Measurements from ENCODE around the gene HHIPL1. TPM values are rescaled to one million over a fixed set of nuclear protein-coding genes. Genes with fewer than 3 reads are reported as not detected.

The HHIPL1 gene
- total RNA-seq, 1 donor from 2014 or later = 11.9 TPM

DNA sequence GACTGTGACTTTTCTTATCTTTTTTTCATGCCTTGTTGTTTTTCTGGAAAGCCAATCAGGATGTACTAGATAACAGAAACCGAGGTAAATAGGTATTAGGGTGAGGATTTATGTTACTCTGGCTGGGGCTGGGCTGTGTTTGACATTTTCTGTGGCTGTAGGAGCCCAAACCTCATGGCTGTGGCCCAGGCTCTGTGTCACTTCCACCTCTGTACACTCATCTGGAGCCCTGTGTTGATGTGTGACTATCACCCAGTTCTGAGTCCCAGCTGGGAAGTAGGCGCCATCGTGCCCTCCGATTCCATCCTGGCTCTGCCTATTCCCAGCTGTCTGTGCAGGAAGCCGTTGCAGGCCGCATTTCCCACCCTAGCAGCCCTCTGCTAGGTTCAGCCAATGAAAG is 1.6 kb upstream of the HHIPL1 start:
- no peaks in the 10 kb centered on the region for H3K9me3 ChIP-seq
- H3K4me1 ChIP-seq = no peaks in the 10 kb centered on the region
- DNase-seq (ENCODE audit: low spot score in 2 of 2) = no peak
- H3K36me3 ChIP-seq = no peaks in the 10 kb centered on the region
- TF ChIP-seq, protein P1, sequence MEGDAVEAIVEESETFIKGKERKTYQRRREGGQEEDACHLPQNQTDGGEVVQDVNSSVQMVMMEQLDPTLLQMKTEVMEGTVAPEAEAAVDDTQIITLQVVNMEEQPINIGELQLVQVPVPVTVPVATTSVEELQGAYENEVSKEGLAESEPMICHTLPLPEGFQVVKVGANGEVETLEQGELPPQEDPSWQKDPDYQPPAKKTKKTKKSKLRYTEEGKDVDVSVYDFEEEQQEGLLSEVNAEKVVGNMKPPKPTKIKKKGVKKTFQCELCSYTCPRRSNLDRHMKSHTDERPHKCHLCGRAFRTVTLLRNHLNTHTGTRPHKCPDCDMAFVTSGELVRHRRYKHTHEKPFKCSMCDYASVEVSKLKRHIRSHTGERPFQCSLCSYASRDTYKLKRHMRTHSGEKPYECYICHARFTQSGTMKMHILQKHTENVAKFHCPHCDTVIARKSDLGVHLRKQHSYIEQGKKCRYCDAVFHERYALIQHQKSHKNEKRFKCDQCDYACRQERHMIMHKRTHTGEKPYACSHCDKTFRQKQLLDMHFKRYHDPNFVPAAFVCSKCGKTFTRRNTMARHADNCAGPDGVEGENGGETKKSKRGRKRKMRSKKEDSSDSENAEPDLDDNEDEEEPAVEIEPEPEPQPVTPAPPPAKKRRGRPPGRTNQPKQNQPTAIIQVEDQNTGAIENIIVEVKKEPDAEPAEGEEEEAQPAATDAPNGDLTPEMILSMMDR (IDR thresholded peaks at IDR 0.05) = no peak
- no peak overlapping the region for H3K27ac ChIP-seq
- no peak overlapping the region for H3K4me3 ChIP-seq
- no peaks in the 10 kb centered on the region for H3K27me3 ChIP-seq
- intact Hi-C loops (cut with DNase I) = no loop called here

GRCh38 chr14:99644035-99644587 is 818 bp upstream of the HHIPL1 start:
- no peaks in the 10 kb centered on the region for H3K4me1 ChIP-seq
- TF ChIP-seq, protein P1 (IDR thresholded peaks at IDR 0.05) = no peak
- no peaks in the 10 kb centered on the region for H3K36me3 ChIP-seq
- DNase-seq (ENCODE audit: low spot score in 2 of 2) = no peak
- H3K9me3 ChIP-seq = no peaks in the 10 kb centered on the region
- intact Hi-C loops (cut with DNase I) = no loop called here
- no peak overlapping the region for H3K27ac ChIP-seq
- H3K27me3 ChIP-seq = no peaks in the 10 kb centered on the region
- H3K4me3 ChIP-seq = peak overlapping the region in 1 of 2 donors; percentile 56

DNA sequence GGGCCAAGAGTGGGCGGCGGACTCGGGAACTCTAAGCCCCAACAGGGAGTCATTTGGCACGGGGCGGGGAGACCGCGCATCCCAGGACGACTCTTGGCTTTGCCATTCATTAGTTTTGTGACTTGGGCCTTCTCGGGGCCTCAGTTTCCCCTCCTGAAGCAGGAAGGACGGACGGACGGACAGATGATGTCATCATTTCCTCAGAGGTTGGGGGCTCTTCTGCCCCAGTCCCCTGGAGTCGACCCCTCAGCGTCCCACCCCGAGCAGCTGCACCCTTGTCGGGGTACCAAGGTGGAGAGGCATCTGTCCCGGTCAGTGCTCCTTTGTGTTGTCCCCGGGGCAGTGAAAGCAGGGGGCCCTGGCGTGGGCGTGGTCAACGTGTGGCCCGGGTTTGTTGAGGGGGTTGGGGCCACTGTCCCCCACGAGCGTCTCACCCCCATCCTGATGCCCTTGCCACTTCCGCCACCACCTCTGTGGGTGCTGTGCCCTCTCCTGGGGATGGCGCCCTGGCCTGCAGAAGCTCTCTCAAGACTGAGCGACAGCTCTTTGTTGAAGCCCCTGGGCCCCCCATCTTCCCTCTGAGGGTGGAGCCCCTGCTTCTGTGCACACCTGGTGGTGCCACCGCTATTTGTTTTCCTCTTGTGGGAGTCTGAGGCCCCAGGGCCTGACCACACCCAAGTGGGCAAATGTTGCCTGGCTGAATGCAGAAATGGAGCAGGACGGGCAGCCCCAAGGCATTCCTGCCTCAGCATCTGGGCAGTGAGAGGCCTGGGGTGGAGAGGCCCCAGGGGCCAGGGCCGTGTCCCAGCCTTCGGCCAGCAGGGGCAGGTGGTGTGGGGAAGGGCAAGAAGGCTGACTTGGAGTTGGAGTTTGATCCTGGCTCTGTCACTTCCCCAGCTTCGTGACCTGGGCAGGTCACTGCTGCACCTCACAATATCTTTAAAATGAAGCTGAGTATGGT is 896 bp downstream of the HHIPL1 start:
- TF ChIP-seq, protein P1 (IDR thresholded peaks at IDR 0.05) = no peak
- Histone ChIP-seq H3K9me3 (no peaks in the 10 kb centered on the region), H3K36me3 (no peaks in the 10 kb centered on the region), H3K27ac (no peak overlapping the region), H3K27me3 (no peaks in the 10 kb centered on the region), H3K4me1 (no peaks in the 10 kb centered on the region), H3K4me3 (peak overlapping the region; percentile 56 to 60)
- intact Hi-C loops (cut with DNase I) = no loop called here
- DNase-seq (ENCODE audit: low spot score in 2 of 2) = no peak

DNA sequence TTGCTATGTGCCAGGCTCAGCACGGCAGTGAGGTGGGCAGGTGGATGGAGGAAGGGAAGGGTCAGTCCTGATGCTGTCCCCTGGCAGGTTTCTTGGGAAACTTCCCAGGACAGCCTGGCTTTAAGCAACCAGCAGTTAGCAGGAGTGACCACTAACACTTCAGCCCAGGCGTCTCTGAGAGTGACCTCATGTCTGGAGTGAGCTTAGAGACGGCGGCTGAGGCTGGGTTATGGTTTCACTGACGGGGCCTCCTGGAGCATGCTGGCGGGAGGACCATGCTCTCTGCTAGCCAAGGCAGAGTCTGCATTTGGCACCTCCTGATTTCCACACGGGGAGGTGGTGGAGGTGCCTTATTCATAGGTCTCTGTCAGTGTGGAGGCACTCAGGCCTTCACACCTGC is 2.5 kb downstream of the HHIPL1 start:
- Histone ChIP-seq H3K36me3 (no peaks in the 10 kb centered on the region), H3K4me1 (no peaks in the 10 kb centered on the region), H3K27ac (no peak overlapping the region), H3K9me3 (no peaks in the 10 kb centered on the region), H3K27me3 (no peaks in the 10 kb centered on the region), H3K4me3 (no peak overlapping the region)
- DNase-seq (ENCODE audit: low spot score in 2 of 2) = no peak
- TF ChIP-seq, protein P1 (IDR thresholded peaks at IDR 0.05) = no peak
- intact Hi-C loops (cut with DNase I) = no loop called here

GRCh38 chr14:99648027-99648784 is 3.3 kb downstream of the HHIPL1 start:
- no peaks in the 10 kb centered on the region for H3K36me3 ChIP-seq
- intact Hi-C loops (cut with DNase I) = no loop called here
- no peaks in the 10 kb centered on the region for H3K27me3 ChIP-seq
- H3K27ac ChIP-seq = no peak overlapping the region
- H3K9me3 ChIP-seq = no peaks in the 10 kb centered on the region
- TF ChIP-seq, protein P1 (IDR thresholded peaks at IDR 0.05) = no peak
- H3K4me1 ChIP-seq = no peaks in the 10 kb centered on the region
- no peak for DNase-seq (ENCODE audit: low spot score in 2 of 2)
- no peak overlapping the region for H3K4me3 ChIP-seq

Measured in ascending aorta (tissue), 2 donors.